ENCODE measurements around the gene MAML2.

The MAML2 gene

GRCh38 chr11:96342961-96343711, at the start of gene MAML2:
MAML2 (minus strand) TSS chr11:96343195; CDS start chr11:96341895, 1,300 bp downstream.
- peak; percentile 98 for DNase-seq

- DNase-seq = peak; percentile 48
Measured at GRCh38 chr11:96391698-96392307, 48.8 kb upstream of the MAML2 start.

DNA sequence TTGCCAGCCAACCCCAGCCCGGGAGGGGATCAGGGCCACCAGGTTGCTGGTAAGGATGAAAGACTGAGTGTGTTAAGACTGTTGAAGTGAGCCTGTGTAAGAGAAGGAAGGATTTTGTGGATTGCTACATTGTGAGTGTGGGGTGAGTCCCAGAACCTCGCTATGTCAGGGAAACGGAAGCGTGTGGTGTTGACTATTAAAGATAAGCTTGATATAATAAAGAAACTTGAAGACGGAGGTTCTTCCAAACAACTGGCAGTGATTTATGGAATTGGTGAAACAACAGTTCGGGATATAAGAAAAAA, 47.4 kb upstream of the MAML2 start:
- DNase-seq = no peak

DNA sequence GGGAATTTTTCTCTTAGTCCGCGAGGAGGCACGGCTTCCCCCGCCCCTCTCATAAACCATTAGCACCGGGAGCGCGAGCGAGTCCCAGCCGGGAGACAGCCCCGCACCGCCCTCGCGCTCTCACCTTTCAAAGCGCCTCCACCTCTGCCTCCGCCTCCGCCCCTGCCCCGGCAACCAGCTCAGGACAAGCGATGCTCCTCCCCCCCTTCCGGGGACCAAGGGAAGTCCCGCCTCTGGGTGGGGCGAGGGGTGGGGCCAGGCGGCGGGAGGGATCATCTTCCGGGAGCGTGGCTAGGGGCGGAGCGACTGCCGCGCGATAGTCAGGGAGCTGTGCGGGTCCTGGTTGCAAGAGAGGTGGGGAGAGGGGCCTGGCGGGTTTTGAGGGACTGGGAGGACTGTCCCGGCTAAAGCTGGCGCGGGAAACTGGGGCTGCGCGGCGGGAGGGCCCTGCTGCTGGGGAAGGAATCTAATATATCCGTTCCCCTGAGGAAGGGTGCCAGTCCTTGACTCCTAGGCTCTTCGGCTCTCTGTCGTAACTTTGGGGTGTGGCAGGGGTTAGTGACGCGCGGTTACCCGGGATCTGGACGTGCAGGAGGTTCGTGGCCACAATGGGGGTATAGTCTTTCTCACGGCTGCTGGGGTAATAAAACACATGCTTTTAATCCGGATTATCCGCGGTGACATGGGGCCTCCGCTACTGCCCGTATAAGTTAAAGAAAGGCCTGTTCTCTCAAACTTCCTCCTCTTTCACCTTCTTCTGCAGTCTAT, 46.9 kb upstream of the MAML2 start, which contains the start of the genes CCDC82 and JRKL:
CCDC82 (minus strand) TSS at position 193 of the 768 bp plus-strand sequence. CDS start 5,165 bp downstream, outside the sequence.
JRKL (plus strand) TSS at position 294 of the 768 bp plus-strand sequence. CDS start 637 bp downstream, outside the sequence.
- DNase-seq = peak; percentile 99

GRCh38 chr11:96388891-96389719, 46.1 kb upstream of the MAML2 start:
- peak; percentile 91 for DNase-seq

DNA sequence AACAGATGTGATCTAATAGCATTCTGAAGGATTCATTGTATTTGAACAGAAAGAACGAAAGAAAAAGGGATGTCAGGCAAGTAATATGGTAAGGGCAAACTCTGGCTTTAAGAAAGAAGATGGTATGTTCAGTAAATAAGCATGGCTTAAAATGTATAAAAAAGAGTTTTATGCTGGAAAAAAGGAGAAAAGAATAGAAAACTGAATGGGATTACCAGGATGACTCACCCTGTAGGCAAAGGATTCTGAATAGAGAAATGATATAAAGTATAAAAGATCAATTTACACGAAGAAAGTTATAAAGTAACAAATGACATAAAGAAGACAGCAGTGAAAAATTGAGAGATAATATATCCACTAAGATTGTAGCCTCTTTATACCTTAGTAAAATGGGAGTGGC, 42.2 kb upstream of the MAML2 start:
- no peak for DNase-seq

GRCh38 chr11:96384156-96384555, 41.2 kb upstream of the MAML2 start:
- peak; percentile 66 for DNase-seq

DNA sequence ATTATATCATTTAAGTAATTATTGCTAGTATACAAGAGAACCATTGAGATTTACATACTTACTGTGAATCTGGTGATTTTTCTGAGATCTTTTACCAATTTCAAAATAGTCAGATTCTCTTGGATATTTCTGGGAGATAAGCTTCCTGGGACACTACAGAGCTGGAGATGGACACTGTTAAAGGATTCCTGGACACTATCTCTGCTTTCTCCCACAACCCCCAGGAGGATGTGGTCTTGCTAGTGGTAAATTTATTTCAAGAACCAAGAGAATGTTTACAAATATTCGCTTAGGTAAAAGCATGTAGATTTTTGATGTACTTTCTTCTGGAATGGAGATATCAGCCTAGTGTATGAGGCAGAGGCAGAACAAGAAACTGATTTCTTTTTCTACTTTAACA, 33.8 kb upstream of the MAML2 start:
- no peak for DNase-seq

GRCh38 chr11:96373826-96374225, 30.8 kb upstream of the MAML2 start:
- no peak for DNase-seq

GRCh38 chr11:96367342-96367741, 24.3 kb upstream of the MAML2 start:
- no peak for DNase-seq

- DNase-seq = no peak
Measured at GRCh38 chr11:96366024-96366423, 23.0 kb upstream of the MAML2 start.

GRCh38 chr11:96365493-96365892, 22.5 kb upstream of the MAML2 start:
- no peak for DNase-seq

- DNase-seq = no peak
Measured at GRCh38 chr11:96361778-96362177, 18.8 kb upstream of the MAML2 start.

GRCh38 chr11:96358321-96358720, 15.3 kb upstream of the MAML2 start:
- DNase-seq = no peak

- no peak for DNase-seq
Measured at GRCh38 chr11:96357794-96358193, 14.8 kb upstream of the MAML2 start.

DNA sequence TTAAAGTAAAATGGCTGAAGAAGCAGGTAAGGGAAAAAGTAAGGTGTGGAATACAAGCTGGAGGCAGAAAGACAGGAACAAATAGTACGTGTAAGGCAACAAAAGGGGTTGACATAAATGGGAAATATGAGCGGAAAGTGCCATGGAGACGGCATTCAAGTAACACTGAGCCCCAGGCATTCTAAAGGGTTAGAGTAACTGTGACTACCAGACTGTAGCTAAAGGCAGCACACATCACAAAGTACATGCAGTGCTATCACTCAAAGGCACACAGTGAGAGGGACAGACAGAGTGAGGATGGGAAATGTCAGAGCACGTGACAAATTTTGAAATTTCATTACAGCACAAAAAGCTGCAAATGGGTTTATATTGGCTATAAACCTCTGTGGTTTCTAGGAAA, 13.9 kb upstream of the MAML2 start:
- DNase-seq = peak; percentile 55

DNA sequence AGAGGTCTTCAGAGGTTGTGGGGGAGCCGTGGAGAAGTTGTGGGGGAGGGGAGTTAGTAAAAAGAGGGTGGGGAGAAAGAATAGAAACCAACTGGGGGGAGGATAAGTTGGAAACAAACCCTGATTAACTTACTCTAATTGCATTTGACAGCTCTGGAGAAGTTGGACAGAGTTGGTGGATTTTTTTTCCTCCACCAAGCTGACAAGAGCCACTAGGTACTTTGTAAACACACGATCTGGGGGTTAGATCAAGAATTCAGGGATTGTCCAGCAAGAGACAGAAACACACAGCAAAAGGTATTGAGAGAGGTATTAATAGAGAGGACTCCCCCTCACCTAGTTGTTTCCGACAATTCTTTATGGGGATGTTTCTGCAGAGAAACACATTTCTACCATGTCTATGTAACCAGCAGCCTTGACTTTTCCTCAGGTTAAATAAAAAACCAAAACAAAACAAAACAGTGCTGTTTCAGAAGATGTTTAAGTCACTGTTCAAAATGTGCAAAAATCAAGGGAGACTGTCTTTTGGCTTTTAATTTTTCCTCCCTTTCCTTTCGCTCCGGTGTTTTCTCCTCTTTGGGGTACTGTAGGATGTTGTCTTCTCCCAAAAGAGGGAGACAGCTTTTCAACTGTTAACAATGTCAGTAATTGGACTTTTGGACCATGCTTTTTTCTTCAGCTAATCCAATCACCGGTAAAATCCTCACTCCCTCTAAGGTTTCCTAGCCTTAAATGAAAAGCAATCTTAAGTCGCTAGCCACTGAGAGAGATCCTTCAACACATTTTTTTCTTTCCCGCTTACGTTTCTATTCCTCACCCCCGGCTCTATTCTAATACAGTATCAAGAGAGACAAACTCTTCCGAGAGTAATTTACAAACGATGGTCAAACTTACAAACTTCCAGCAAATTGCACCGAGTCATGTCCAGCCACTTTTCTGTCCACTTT, 708 bp downstream of the MAML2 start:
- DNase-seq = peak; percentile 66

DNA sequence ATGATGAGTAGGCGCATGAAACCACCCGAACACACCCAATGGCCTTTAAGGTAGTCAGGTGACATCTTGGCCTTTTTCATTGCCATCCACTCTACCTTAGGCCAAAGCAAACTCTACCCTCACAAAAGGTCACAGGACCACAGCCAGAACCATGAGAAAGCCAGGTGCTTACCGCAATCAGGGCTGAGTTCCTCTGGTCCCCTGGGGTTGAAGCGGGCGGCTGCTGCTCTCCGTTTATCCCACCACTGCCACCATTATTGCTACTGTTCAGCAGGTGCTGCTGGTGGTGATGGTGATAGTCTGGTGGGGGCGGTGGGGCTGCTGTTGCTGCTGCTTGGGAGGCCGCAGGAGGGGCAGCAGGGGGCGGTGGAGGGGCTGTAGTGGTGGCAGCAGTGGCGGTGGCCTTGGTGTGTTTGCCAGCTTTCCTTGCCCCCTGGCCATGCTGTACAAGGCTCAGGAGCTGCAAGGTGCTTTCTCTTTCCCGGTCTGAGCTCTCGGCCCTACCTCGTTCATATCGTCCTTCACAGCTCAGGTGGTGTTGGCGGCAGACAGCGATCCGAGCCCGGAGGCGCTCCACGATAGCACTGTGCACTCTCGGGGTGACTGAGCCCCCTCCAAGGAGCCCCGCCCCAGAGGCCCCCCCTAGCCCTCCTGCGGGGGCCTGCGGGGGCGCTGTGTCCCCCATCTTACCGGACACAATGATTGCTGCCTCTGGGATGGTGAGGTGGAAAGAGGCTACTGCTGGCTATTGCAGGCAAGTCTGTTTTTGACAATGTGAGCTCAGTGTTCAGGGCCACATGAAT, 1.6 kb downstream of the MAML2 start:
- peak; percentile 88 for DNase-seq

DNA sequence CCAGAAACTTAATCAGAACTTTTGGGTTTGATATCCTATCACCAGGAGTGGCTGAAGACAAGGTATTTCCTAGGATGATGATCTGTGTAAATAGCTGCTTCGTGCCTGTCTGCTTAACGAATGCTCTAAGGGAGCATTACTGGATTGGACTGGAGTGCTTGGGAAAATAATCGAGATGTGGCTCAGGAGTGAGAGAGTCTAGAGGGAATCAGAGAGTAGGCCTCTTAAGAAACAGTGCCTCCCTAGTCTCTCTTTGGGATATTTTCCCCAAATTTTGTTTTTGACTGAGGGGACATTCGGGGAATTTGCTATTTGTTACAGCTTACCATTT, 2.5 kb downstream of the MAML2 start:
- peak; percentile 52 for DNase-seq

DNA sequence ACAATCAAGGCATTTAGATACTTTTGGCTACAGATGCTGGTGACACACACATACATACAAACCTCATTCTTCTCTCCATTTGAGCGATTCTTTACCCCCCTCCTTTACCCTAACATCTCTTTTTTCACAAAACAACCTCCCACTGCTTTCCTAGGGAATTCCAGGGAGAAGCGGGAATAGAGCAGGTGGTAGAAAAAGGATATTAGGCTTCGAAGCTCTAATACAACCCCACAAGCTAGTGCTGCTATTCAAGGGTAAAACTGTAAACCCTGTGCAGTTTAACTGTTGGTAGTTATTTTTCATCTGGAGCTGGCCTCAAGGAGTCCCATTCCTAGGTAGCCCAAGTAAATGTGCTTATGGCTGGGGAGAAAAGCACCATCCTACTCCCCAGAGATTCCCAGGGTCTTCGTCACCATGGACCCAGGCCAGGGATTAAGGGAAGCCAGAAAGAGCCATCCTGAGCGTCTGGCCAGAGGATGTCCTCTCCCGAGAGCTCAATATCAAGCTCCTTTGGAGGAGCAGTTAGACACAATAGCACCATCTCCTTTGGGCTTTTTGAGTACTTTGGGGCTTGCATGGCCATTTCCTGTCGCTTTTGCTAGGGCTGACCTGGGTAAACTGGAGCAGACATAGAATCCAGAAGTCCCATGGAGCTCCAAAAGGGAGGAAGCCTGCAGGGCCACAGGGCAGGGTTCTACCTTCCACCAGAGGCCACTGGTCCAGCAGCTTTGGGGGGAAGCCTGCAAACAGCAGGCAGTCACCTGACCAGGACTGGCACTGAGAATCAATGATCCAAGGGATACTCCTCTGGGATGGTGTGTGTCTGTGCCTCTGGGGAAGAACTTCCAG, 3.1 kb downstream of the MAML2 start:
- DNase-seq = peak; percentile 41

All from NCI-H69 (cell line).